Left hindlimb (tissue), 1 donor: ENCODE data around the gene KDM4B.

Experiments
- DNase-seq: peaks from one replicate; pipeline ENCODE4 v3.0.0-alpha.2; 2018

Gene KDM4B

GRCh38 chr19:5141850-5142724 is 173.2 kb downstream of the KDM4B start:
- DNase-seq, result no peak

- DNase-seq, result peak; percentile 21
Measured at GRCh38 chr19:5142725-5143097, 173.8 kb downstream of the KDM4B start.

GRCh38 chr19:5143471-5144411 is 174.8 kb downstream of the KDM4B start:
- peak; percentile 15 for DNase-seq

- peak; percentile 21 for DNase-seq
Measured at GRCh38 chr19:5144545-5145179, 175.7 kb downstream of the KDM4B start.

- DNase-seq, result peak; percentile 33
Measured at GRCh38 chr19:5145521-5146511, 176.9 kb downstream of the KDM4B start.

- peak; percentile 28 for DNase-seq
Measured at GRCh38 chr19:5147074-5147977, 178.4 kb downstream of the KDM4B start.

GRCh38 chr19:5147978-5148793 is 179.3 kb downstream of the KDM4B start:
- peak; percentile 65 for DNase-seq

GRCh38 chr19:5148794-5149190 is 179.9 kb downstream of the KDM4B start:
- DNase-seq, result no peak

- no peak for DNase-seq
Measured at GRCh38 chr19:5149508-5149907, 180.6 kb downstream of the KDM4B start.

GRCh38 chr19:5149932-5150901 is 181.3 kb downstream of the KDM4B start:
- DNase-seq, result peak; percentile 21

- peak; percentile 24 for DNase-seq
Measured at GRCh38 chr19:5150902-5151741, 182.2 kb downstream of the KDM4B start.

GRCh38 chr19:5152013-5152763 is 183.3 kb downstream of the KDM4B start:
- DNase-seq, result peak; percentile 26

GRCh38 chr19:5152767-5153532 is 184.0 kb downstream of the KDM4B start:
- DNase-seq, result peak; percentile 27

- peak; percentile 13 for DNase-seq
Measured at GRCh38 chr19:5153601-5154128, 184.8 kb downstream of the KDM4B start.

GRCh38 chr19:5154129-5154798 is 185.4 kb downstream of the KDM4B start:
- DNase-seq, result peak; percentile 33
